Esophagus muscularis mucosa (tissue), 4 donors: Measurements from ENCODE around the gene SFSWAP. TPM values are rescaled to one million over a fixed set of nuclear protein-coding genes. Genes with fewer than 3 reads are reported as not detected.
A peak's percentile ranks its signal among the peaks of the same experiment; 100 is the strongest.

Experiments used
- DNase-seq: peaks from one replicate; pipeline ENCODE4 v3.0.0-alpha.2; 2017; ENCODE audit errors: extremely low spot score
- H3K27ac ChIP-seq, 4 donors: fragments of 200-600 bp; sonication (generic); replicated peaks in 1 of 4; 1 replicate in 3 of 4; 2 replicates in 1 of 4; pipeline ENCODE4 v1.5.1; 2016 to 2019; ENCODE audit warnings: mild to moderate bottlenecking in 1 of 4
- H3K27me3 ChIP-seq, 4 donors: fragments of 200-600 bp; sonication (generic); one replicate each; pipeline versions ENCODE4 v1.5.1 to v1.6.0; 2016 to 2019
- H3K36me3 ChIP-seq, 4 donors: fragments of 200-600 bp; sonication (generic); one replicate each; pipeline ENCODE4 v1.5.1; 2016 to 2019
- H3K4me1 ChIP-seq, 4 donors: fragments of 200-600 bp; sonication (generic); one replicate each; pipeline ENCODE4 v1.5.1; 2016 to 2019
- H3K4me3 ChIP-seq, 4 donors: fragments of 200-600 bp; sonication (generic); 1 replicate in 2 of 4; 2 replicates in 2 of 4; pipeline ENCODE4 v1.5.1; 2016 to 2019; ENCODE audit warnings: mild to moderate bottlenecking in 4 of 4, moderate library complexity in 1 of 4
- H3K9me3 ChIP-seq, 4 donors: fragments of 200-600 bp; sonication (generic); 1 replicate in 3 of 4; 2 replicates in 1 of 4; pipeline ENCODE4 v1.5.1; 2016 to 2019
- CTCF ChIP-seq, 3 experiments: fragments of 200-600 bp in 2 of 3; fragments of 450-650 bp in 1 of 3; sonication (generic) in 2 of 3; IDR thresholded peaks; one replicate each; pipeline ENCODE4 v1.5.1; 2017 to 2019; ENCODE audit warnings: antibody characterized with exemption in 3 of 3, mild to moderate bottlenecking in 2 of 3, moderate library complexity in 1 of 3
- EP300 ChIP-seq: sonication (generic); formaldehyde crosslinking; IDR thresholded peaks from one replicate; pipeline ENCODE4 v1.6.1; 2017; ENCODE audit warnings: antibody characterized with exemption
- POLR2A ChIP-seq: fragments of 450-650 bp; IDR thresholded peaks from one replicate; pipeline ENCODE4 v1.6.1; 2017; ENCODE audit warnings: antibody characterized with exemption, moderate library complexity, mild to moderate bottlenecking, low read depth
- POLR2AphosphoS5 ChIP-seq, 2 donors: sonication (generic); formaldehyde crosslinking; IDR thresholded peaks; one replicate each; pipeline ENCODE4 v1.6.1; 2017; ENCODE audit warnings: antibody characterized with exemption in 2 of 2
- whole genome bisulfite sequencing: methylation state at CpG from one replicate; pipeline ENCODE4 v1.1.5; 2018; 5-methylcytosine and 5-hydroxymethylcytosine counted together
- intact Hi-C: fragments of 100-400 bp; cut with DNase I; formaldehyde crosslinking; loops from one replicate; pipeline ENCODE4 v1.15.1; 2023
- total RNA-seq, 4 donors: library from RNA; depleted of rRNA; stranded (reverse); fragments of >200 nt; gene quantifications; one replicate each; pipeline versions ENCODE4 v1.1.0 to v1.2.1, GENCODE V29; 2016

SFSWAP gene
- total RNA-seq, 4 donors from 2014 or later = 21.7 to 28.2 (median 25.0) TPM

- 93% methylated on average over 3 of the region's 3 CpGs for WGBS
- H3K36me3 ChIP-seq = peaks cover 4 to 10% (median 6%) of the 10 kb centered on the region in 4 donors
- peaks cover 0 to 11% (median 4%) of the 10 kb centered on the region in 4 donors for H3K9me3 ChIP-seq
- peaks cover 21 to 30% (median 26%) of the 10 kb centered on the region in 4 donors for H3K4me1 ChIP-seq
- no peak overlapping the region for H3K4me3 ChIP-seq
- no peak overlapping the region for H3K27ac ChIP-seq
- no peak for DNase-seq
- TF ChIP-seq CTCF (IDR thresholded peaks at IDR 0.05) = no peak
- no peak for TF ChIP-seq POLR2AphosphoS5 (IDR thresholded peaks at IDR 0.05)
- TF ChIP-seq EP300 = no peak
- TF ChIP-seq POLR2A = no peak
- intact Hi-C loops = no loop called here
- no peaks in the 10 kb centered on the region for H3K27me3 ChIP-seq
These were observed 1.7 kb upstream of the SFSWAP start for GRCh38 chr12:131709226-131709625.

- no peaks in the 10 kb centered on the region for H3K27me3 ChIP-seq
- peaks cover 21 to 30% (median 26%) of the 10 kb centered on the region in 4 donors for H3K4me1 ChIP-seq
- 0% methylated on average over 4 of the region's 37 CpGs for WGBS
- H3K9me3 ChIP-seq = no peaks in the 10 kb centered on the region
- no peak for DNase-seq
- H3K27ac ChIP-seq = peak overlapping the region; percentile 82 to 92 (median 88)
- intact Hi-C loops = no loop called here
- TF ChIP-seq CTCF (IDR thresholded peaks at IDR 0.05) (no peak), POLR2AphosphoS5 (IDR thresholded peaks at IDR 0.05) (no peak), EP300 (no peak), POLR2A (no peak)
- H3K36me3 ChIP-seq = peaks cover 28 to 35% (median 30%) of the 10 kb centered on the region in 4 donors
- H3K4me3 ChIP-seq = peak overlapping the region; percentile 71 to 89 (median 80)
These were observed 788 bp downstream of the SFSWAP start for GRCh38 chr12:131711551-131712205.

GRCh38 chr12:131713349-131713748 lies 2.5 kb downstream of the SFSWAP start:
- DNase-seq = peak; percentile 45
- no peaks in the 10 kb centered on the region for H3K9me3 ChIP-seq
- 87% methylated on average over 8 of the region's 8 CpGs for WGBS
- H3K4me3 ChIP-seq = no peak overlapping the region
- no peak overlapping the region for H3K27ac ChIP-seq
- peaks cover 21 to 30% (median 26%) of the 10 kb centered on the region in 4 donors for H3K4me1 ChIP-seq
- intact Hi-C loops = no loop called here
- TF ChIP-seq POLR2A (no peak), CTCF (IDR thresholded peaks at IDR 0.05) (no peak), POLR2AphosphoS5 (IDR thresholded peaks at IDR 0.05) (no peak), EP300 (no peak)
- H3K36me3 ChIP-seq = peaks cover 31 to 52% (median 45%) of the 10 kb centered on the region in 4 donors
- H3K27me3 ChIP-seq = no peaks in the 10 kb centered on the region

GRCh38 chr12:131714759-131715158 lies 3.9 kb downstream of the SFSWAP start:
- Histone ChIP-seq H3K9me3 (no peaks in the 10 kb centered on the region), H3K27ac (no peak overlapping the region), H3K36me3 (peaks cover 44 to 66% (median 58%) of the 10 kb centered on the region in 4 donors), H3K4me3 (no peak overlapping the region), H3K27me3 (no peaks in the 10 kb centered on the region), H3K4me1 (peaks cover 21 to 30% (median 26%) of the 10 kb centered on the region in 4 donors)
- no peak for TF ChIP-seq EP300
- no peak for TF ChIP-seq POLR2AphosphoS5 (IDR thresholded peaks at IDR 0.05)
- TF ChIP-seq CTCF (IDR thresholded peaks at IDR 0.05) = no peak
- TF ChIP-seq POLR2A = no peak
- WGBS = 88% methylated on average over 14 of the region's 14 CpGs
- intact Hi-C loops = no loop called here
- peak; percentile 55 for DNase-seq
